KMS-11 (cell line): ENCODE measurements around the gene CATSPER1.

Experiments used
- H2AFZ ChIP-seq: fragments of 200-600 bp; sonication (generic); 2 replicates; pipeline ENCODE4 v1.6.1; 2016; ENCODE audit warnings: antibody characterized with exemption, mixed run types, low read depth
- H3K27ac ChIP-seq: fragments of 200-600 bp; sonication (generic); 2 replicates; pipeline ENCODE4 v1.6.1; 2016; ENCODE audit warnings: mild to moderate bottlenecking, mixed run types
- H3K27me3 ChIP-seq: fragments of 200-600 bp; sonication (generic); 2 replicates; pipeline ENCODE4 v1.6.1; 2017; ENCODE audit warnings: mild to moderate bottlenecking, low read depth, mixed run types, moderate library complexity; ENCODE audit not compliant: insufficient read depth
- H3K36me3 ChIP-seq: fragments of 200-600 bp; sonication (generic); 2 replicates; pipeline ENCODE4 v1.6.1; 2017; ENCODE audit warnings: mild to moderate bottlenecking, mixed run types; ENCODE audit not compliant: insufficient read depth
- H3K4me1 ChIP-seq: fragments of 200-600 bp; sonication (generic); 2 replicates; pipeline ENCODE4 v1.6.1; 2016; ENCODE audit warnings: mild to moderate bottlenecking, low read depth, mixed run types; ENCODE audit not compliant: poor library complexity, severe bottlenecking
- H3K4me2 ChIP-seq: fragments of 200-600 bp; sonication (generic); 2 replicates; pipeline ENCODE4 v1.7.0; 2016; ENCODE audit warnings: mild to moderate bottlenecking, mixed run types
- H3K4me3 ChIP-seq: fragments of 200-600 bp; sonication (generic); IDR thresholded peaks from 2 replicates; pipeline ENCODE4 v1.6.1; 2017; ENCODE audit warnings: low read depth, low read length, mixed read lengths; ENCODE audit not compliant: insufficient read depth
- H3K79me2 ChIP-seq: fragments of 200-600 bp; sonication (generic); 2 replicates; pipeline ENCODE4 v1.6.1; 2016; ENCODE audit warnings: low read depth, mixed run types; ENCODE audit not compliant: insufficient read depth
- H3K9ac ChIP-seq: fragments of 200-600 bp; sonication (generic); 2 replicates; pipeline ENCODE4 v1.6.1; 2016; ENCODE audit warnings: mild to moderate bottlenecking, mixed run types
- H4K20me1 ChIP-seq: fragments of 200-600 bp; sonication (generic); 2 replicates; pipeline ENCODE4 v1.6.1; 2016; ENCODE audit warnings: mild to moderate bottlenecking, mixed run types; ENCODE audit not compliant: insufficient read depth
- CTCF ChIP-seq: fragments of 200-600 bp; sonication (generic); conservative IDR thresholded peaks from 2 replicates; pipeline ENCODE4 v1.6.1; 2017; ENCODE audit warnings: low read depth, mild to moderate bottlenecking, antibody characterized with exemption, low read length, moderate library complexity, mixed read lengths

Gene CATSPER1

DNA sequence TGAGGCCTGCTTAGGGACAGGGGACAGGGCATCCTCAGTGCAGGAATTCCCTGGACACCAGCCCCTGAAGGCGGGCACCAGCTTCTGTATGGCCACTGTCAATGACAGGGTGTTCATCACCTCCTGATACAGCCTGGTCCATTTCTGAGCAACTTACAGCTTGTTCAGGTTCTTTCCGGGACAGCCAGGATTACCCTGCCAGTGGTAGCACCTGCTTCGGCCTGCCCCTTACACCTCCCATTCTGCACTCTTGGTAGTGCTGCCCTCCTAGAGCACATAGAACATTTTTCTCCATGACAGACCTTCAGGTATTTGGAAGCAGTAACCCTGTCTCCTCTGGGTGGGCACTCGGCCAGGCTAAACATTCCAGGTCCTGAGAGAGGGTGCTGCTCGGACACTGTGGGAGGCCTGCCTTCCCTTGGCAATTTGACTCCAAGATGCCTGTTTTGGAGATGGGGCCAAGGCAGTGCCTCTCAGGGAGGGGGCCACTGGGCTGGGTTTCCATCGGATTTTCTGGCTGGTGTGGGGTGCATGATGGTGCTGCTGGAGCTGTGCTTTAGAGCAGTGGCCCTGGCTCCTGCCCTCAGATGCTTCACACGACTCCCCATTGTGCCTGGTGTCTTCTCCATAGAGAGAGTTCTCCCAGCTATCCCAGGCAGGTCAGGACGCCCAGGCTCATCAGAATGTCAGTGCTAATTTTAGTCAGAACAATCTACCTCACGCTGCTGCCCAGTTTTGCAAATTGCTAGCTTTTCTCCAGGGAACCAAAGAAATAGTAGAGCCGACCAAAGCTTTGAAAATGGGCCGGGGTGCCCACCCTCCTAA lies 21.5 kb upstream of the CATSPER1 start:
- H3K4me3 ChIP-seq, result no peak overlapping the region
- H3K27ac ChIP-seq, result no peak overlapping the region
- H3K4me1 ChIP-seq, result peaks cover 35% of the 10 kb centered on the region
- no peak for TF ChIP-seq CTCF
- no peak overlapping the region for H3K9ac ChIP-seq
- H3K27me3 ChIP-seq, result no peaks in the 10 kb centered on the region
- peaks cover 6% of the 10 kb centered on the region for H3K79me2 ChIP-seq
- H3K4me2 ChIP-seq, result no peak overlapping the region
- H2AFZ ChIP-seq, result no peak overlapping the region
- H3K36me3 ChIP-seq, result no peaks in the 10 kb centered on the region
- no peaks in the 10 kb centered on the region for H4K20me1 ChIP-seq

GRCh38 chr11:66046901-66047300 lies 20.6 kb upstream of the CATSPER1 start:
- no peaks in the 10 kb centered on the region for H3K79me2 ChIP-seq
- no peak overlapping the region for H2AFZ ChIP-seq
- no peak overlapping the region for H3K4me3 ChIP-seq
- H3K27ac ChIP-seq, result no peak overlapping the region
- TF ChIP-seq CTCF, result no peak
- peaks cover 35% of the 10 kb centered on the region for H3K4me1 ChIP-seq
- H4K20me1 ChIP-seq, result no peaks in the 10 kb centered on the region
- H3K9ac ChIP-seq, result no peak overlapping the region
- H3K4me2 ChIP-seq, result no peak overlapping the region
- H3K27me3 ChIP-seq, result no peaks in the 10 kb centered on the region
- no peaks in the 10 kb centered on the region for H3K36me3 ChIP-seq

DNA sequence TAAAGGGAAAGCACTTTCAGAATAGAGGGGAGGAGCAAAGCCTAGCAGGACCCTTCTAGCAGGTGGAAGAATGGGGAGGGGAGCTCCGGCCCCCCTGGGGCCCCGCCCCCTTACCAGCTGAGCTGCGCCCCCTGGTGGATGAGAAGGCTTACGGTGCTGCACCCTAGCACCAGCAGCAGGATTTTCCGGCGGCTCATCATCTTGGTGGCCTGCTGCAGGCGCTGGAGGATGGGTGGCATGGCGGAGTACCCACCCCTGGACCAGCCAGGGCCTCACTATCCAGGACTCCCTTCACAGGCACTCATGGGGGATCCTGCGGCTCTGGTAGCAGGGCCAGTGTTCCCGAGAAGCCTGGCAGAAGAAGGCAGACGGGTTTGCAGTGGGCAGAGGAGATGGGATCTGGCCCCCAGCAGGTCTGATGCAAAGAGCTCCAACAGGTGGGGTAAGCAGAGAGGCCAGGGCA lies 18.9 kb upstream of the CATSPER1 start:
- Histone ChIP-seq H3K27me3 (no peaks in the 10 kb centered on the region), H3K79me2 (no peaks in the 10 kb centered on the region), H3K4me1 (peaks cover 25% of the 10 kb centered on the region), H3K9ac (no peak overlapping the region), H3K27ac (no peak overlapping the region), H3K4me2 (peak overlapping the region; percentile 63), H4K20me1 (no peaks in the 10 kb centered on the region), H2AFZ (peak overlapping the region; percentile 60), H3K4me3 (no peak overlapping the region), H3K36me3 (no peaks in the 10 kb centered on the region)
- TF ChIP-seq CTCF, result peak; percentile 93

DNA sequence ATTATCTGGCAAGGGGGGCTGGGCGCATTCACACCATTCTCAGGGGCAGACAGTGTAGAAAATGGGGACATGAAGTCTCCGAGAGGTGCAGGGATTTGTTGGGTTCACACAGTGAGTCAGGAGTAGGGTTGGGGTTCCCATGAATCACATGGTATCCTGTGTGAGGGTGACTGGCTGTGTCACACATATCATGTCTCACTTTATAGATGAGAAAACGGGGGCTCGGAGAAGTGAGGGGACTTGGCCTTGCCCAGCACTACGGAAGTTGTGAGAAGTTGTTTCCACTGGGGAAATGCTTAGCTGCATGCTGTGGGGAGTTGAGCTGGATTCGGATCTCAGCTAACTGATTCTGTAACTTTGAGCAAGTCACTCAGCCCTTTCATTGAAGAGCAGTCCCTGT lies 18.5 kb upstream of the CATSPER1 start:
- H2AFZ ChIP-seq, result peak overlapping the region; percentile 60
- no peak for TF ChIP-seq CTCF

More for the DNA sequence above, 18.5 kb upstream of the CATSPER1 start:
- Histone ChIP-seq H3K4me3 (no peak overlapping the region), H3K9ac (no peak overlapping the region), H3K27ac (no peak overlapping the region), H3K79me2 (no peaks in the 10 kb centered on the region), H3K4me1 (peaks cover 25% of the 10 kb centered on the region), H3K36me3 (no peaks in the 10 kb centered on the region), H3K4me2 (peak overlapping the region; percentile 63; the same call in 1 of the 2 replicates), H4K20me1 (no peaks in the 10 kb centered on the region), H3K27me3 (no peaks in the 10 kb centered on the region)
